AG09309 (cell line): Measurements from ENCODE around the gene GRIK5.

Experiments
- DNase-seq: peaks from one replicate; pipeline ENCODE4 v3.0.0-alpha.2; 2010; ENCODE audit warnings: low read depth
- H3K4me3 ChIP-seq: 2 replicates; pipeline ENCODE4 v1.5.1; 2011; ENCODE audit warnings: mild to moderate bottlenecking, low read depth, low read length, moderate library complexity; ENCODE audit not compliant: control insufficient read depth
- TF ChIP-seq, protein P1 (sequence below): IDR thresholded peaks from 2 replicates; pipeline ENCODE4 v1.5.1; 2011; ENCODE audit warnings: mild to moderate bottlenecking, low read depth, low read length, inconsistent platforms; ENCODE audit not compliant: insufficient read depth, control insufficient read depth; ENCODE audit errors: missing control alignments

Gene GRIK5

GRCh38 chr19:42074513-42075363 lies 4.7 kb upstream of the GRIK5 start:
- no peak for DNase-seq
- peak overlapping the region; percentile 76 for H3K4me3 ChIP-seq

GRCh38 chr19:42071247-42071646 lies 1.2 kb upstream of the GRIK5 start:
- DNase-seq, result no peak
- TF ChIP-seq, protein P1, sequence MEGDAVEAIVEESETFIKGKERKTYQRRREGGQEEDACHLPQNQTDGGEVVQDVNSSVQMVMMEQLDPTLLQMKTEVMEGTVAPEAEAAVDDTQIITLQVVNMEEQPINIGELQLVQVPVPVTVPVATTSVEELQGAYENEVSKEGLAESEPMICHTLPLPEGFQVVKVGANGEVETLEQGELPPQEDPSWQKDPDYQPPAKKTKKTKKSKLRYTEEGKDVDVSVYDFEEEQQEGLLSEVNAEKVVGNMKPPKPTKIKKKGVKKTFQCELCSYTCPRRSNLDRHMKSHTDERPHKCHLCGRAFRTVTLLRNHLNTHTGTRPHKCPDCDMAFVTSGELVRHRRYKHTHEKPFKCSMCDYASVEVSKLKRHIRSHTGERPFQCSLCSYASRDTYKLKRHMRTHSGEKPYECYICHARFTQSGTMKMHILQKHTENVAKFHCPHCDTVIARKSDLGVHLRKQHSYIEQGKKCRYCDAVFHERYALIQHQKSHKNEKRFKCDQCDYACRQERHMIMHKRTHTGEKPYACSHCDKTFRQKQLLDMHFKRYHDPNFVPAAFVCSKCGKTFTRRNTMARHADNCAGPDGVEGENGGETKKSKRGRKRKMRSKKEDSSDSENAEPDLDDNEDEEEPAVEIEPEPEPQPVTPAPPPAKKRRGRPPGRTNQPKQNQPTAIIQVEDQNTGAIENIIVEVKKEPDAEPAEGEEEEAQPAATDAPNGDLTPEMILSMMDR, result no peak
- no peak overlapping the region for H3K4me3 ChIP-seq

More at GRCh38 chr19:42074513-42075363, 4.7 kb upstream of the GRIK5 start:
- TF ChIP-seq, protein P1, result no peak

DNA sequence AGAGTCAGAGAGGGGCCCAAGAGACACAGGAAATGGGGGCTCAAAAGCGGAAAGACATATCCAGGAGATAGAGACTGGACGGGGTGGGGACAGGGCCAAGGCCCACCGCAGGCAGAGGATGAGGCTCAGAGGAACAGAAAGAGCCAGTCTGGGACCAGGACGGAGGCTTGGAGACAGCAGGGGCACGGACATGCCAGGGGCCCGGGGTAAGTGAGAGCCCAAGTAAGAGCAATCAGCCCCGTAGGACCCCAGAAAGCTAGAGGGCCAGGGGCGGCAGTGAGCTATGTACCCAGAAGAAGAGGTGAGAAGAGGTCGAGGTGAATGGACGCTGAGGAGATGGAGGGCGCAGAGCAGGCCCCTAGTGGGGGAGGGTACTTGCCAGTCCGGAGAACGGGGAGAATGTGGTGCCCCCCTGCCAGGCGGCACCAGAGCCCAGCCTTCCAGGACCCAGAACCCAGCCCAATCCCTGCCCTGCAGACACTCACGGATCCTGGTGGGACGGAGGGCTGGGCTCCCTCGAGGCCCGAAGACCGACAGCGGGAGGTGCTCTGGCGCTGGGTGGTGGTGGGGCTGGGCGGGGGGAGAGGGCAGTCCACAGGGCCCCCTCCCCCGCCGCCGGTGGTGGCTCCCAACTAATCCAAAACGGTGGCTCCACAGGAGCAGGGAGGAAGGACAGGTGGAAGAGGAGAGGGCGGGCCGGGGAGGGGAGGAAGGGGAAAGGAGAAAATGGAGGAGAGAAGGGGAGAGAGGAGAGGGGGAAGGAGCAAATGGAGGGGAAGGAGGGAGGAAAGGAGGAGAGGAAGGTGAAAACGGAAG lies 1.0 kb downstream of the GRIK5 start:
- no peak for DNase-seq
- TF ChIP-seq, protein P1, result no peak
- H3K4me3 ChIP-seq, result no peak overlapping the region

DNA sequence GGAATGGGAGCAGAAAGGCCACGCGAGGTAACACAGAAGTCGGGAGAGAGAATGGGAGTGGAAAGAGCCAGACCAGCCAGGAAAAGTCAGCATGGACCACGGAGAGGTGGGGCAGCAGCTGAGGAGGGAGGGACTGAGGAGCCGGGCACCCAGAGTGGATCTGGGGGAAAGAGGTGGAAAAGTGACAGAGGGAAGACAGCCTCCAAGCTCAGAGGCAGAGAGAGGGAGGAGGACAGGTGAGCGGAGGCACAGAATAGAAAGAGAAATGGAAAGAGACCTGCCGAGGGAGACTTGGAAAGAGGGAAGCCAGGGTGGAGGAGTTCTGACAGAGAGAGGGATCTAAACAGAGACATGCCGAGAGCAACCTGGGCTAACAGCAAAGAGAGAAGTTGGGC lies 1.6 kb downstream of the GRIK5 start:
- H3K4me3 ChIP-seq, result no peak overlapping the region
- DNase-seq, result no peak
- TF ChIP-seq, protein P1, result no peak

DNA sequence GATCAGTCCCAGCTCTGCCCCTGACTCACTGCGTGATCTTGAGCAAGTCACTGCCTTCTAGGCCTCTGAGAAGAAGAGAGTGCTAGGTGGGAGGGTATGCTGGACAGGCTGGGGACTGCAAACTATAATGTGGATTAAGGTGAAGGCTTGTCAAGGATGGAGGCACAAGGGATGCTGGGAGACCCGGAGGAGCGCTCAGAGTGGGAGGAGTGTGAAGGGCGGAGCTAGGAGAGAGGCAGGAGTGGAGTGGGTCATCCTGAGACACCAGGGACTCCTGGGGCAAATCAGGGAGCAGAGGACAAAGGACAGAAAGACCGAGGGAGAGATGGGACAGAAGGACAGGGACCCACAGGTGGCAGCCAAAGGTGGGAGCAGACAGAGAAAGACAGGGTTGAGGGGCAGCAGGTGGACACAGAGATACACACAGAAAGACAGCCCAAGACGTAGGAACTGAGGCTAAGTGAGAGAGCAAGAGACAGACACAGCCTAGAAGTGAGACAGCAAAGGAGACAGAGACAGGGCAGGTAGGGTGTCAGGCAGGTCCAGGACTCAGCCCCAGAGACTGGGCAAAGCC lies 2.6 kb downstream of the GRIK5 start:
- H3K4me3 ChIP-seq, result no peak overlapping the region
- DNase-seq, result no peak
- TF ChIP-seq, protein P1, result no peak

DNA sequence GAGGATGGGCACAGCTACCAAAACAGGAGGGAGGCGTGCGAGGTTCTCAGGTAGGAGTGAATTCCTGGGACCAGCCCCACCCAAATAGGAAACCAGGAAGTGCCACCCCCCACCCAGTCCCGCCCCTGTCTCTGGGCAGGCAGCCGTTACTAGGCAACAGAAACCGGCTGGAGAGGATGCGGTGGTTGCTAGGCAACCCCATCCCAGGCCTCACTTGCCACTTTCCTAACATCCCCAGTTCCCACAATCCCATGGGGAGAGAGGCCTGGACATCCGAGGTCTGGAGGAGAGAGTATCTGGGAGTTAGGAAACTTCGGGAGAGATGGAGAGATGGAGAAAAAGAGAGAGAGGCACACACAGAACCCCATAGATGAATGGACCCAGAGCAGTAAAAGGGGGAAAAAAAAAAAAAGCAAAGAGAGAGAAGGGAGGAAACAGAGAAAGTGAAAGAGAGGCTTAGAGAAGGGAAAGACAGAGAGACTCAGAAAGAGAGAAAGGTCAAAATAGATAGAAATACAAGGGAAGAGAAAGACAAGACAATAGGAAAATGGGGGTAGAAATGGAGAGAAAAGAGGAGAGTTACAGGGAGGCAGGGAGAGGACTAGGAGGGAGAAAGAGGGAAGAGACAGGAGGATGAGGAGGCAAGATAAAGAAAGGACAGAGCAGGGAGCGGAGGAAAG lies 3.8 kb downstream of the GRIK5 start:
- no peak overlapping the region for H3K4me3 ChIP-seq
- TF ChIP-seq, protein P1, result no peak
- no peak for DNase-seq
